ENCODE measurements around the gene ABAT. TPM values are rescaled to one million over a fixed set of nuclear protein-coding genes. Genes with fewer than 3 reads are reported as not detected.

ABAT gene
- total and polyA plus RNA-seq, 9 donors: 3.8 to 20.3 (median 13.6) TPM

DNA sequence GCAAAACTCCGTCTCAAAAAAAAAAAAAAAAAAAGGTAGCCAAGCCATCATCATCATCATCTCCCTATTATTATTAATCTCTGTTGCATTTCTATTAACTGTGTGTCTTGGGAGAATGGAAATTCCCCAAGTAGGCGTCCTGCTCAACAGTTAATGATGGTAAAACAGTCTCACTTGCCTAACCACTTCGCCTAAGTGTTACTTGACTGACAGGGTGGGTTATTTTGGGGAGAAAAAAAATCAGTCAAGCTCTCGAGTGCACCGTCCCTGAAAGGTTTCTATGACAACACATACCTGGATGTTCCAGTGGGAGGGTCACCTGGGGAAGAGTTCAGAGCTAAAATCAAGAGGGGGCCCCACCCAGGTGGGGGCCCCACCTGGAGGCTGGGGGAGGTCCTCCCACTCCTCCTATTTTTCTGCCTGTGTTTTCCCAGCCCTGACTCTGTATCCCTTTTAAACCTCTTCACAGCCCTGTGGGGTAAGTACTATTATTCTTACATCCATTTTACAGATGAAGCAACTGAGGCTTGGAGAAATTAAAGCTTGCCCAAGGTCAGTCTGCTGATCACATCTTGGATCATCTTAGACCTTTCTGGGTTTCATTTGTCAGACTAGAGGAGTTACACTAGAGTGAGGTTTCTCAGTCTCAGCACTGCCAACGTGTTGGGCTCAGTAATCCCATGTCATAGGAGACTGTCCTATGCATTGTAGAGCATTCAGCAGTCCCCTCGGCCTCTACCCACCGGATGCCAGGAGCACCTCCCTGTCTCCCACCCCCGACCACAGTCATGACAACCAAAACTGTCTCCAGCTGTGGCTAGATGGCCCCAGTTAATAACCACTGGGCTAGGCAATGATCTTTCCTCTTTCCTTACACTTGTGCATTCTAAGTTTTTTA, 11.0 kb upstream of the ABAT start:
- 82 to 85% (median 85%) methylated on average over 9 of the region's 9 CpGs for WGBS, 3 donors
- intact Hi-C loops (cut with DNase I): loop anchor here in 3 of 4 donors (5.0 kb wide), 2 partner anchors 219 to 224 kb away; partner anchors contain the start of gene LITAFD (in 2 of the 3)
- TF ChIP-seq CTCF (IDR thresholded peaks at IDR 0.05) (no peak), EP300 (IDR thresholded peaks at IDR 0.05) (no peak), POLR2A (IDR thresholded peaks at IDR 0.05) (no peak)
- Histone ChIP-seq H3K36me3 (no peaks in the 10 kb centered on the region), H3K4me3 (no peak overlapping the region), H3K27me3 (no peaks in the 10 kb centered on the region), H3K9me3 (no peaks in the 10 kb centered on the region), H3K27ac (no peak overlapping the region), H3K4me1 (ENCODE audit: insufficient read depth) (no peaks in the 10 kb centered on the region)
- no peak for DNase-seq

DNA sequence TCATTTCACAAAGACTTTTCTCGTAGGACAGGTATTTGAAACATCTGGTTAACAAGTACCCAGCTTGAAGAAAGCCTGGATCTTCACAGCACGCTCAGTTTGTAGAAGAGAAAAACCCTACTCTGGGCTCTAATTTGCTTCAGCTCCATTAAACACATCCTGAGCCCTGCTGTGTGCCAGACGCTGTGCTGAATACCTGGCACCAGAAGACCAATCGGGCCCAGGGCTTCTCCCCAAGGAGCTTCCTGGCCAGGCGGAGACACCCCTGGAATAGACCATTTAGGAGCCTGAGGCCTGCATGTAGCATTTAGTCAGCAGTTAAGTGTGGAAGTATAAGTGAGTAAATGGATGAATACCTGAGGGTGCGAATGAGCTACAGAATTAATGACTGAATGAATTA, 8.9 kb upstream of the ABAT start:
- H3K9me3 ChIP-seq: no peaks in the 10 kb centered on the region
- no peak for DNase-seq
- 82 to 91% (median 82%) methylated on average over 6 of the region's 6 CpGs for WGBS, 3 donors
- intact Hi-C loops (cut with DNase I): no loop called here
- no peaks in the 10 kb centered on the region for H3K4me1 ChIP-seq (ENCODE audit: insufficient read depth)
- H3K27me3 ChIP-seq: no peaks in the 10 kb centered on the region
- H3K27ac ChIP-seq: no peak overlapping the region
- H3K4me3 ChIP-seq: no peak overlapping the region
- H3K36me3 ChIP-seq: no peaks in the 10 kb centered on the region
- TF ChIP-seq POLR2A (IDR thresholded peaks at IDR 0.05) (no peak), EP300 (IDR thresholded peaks at IDR 0.05) (no peak), CTCF (IDR thresholded peaks at IDR 0.05) (no peak)

GRCh38 chr16:8667492-8667891, 6.9 kb upstream of the ABAT start:
- Histone ChIP-seq H3K9me3 (no peaks in the 10 kb centered on the region), H3K27ac (no peak overlapping the region), H3K27me3 (no peaks in the 10 kb centered on the region), H3K4me3 (no peak overlapping the region), H3K36me3 (no peaks in the 10 kb centered on the region), H3K4me1 (ENCODE audit: insufficient read depth) (no peaks in the 10 kb centered on the region)
- intact Hi-C loops (cut with DNase I): no loop called here
- TF ChIP-seq CTCF (IDR thresholded peaks at IDR 0.05) (no peak), EP300 (IDR thresholded peaks at IDR 0.05) (no peak), POLR2A (IDR thresholded peaks at IDR 0.05) (no peak)
- 79 to 91% (median 91%) methylated on average over 3 of the region's 3 CpGs for WGBS, 3 donors
- DNase-seq: no peak

- intact Hi-C loops (cut with DNase I): no loop called here
- no peaks in the 10 kb centered on the region for H3K4me1 ChIP-seq (ENCODE audit: insufficient read depth)
- no peak overlapping the region for H3K27ac ChIP-seq
- no peak overlapping the region for H3K4me3 ChIP-seq
- TF ChIP-seq CTCF (IDR thresholded peaks at IDR 0.05) (no peak), EP300 (IDR thresholded peaks at IDR 0.05) (no peak), POLR2A (IDR thresholded peaks at IDR 0.05) (no peak)
- H3K9me3 ChIP-seq: no peaks in the 10 kb centered on the region
- no peak for DNase-seq
- WGBS, 3 donors: 89 to 94% (median 91%) methylated on average over 5 of the region's 5 CpGs
- H3K36me3 ChIP-seq: no peaks in the 10 kb centered on the region
- H3K27me3 ChIP-seq: no peaks in the 10 kb centered on the region
These were observed 6.3 kb upstream of the ABAT start for GRCh38 chr16:8668113-8668512.

Data from ovary (tissue), 9 donors.